Measurements from ENCODE around the gene LRMDA. TPM values are rescaled to one million over a fixed set of nuclear protein-coding genes. Genes with fewer than 3 reads are reported as not detected.
"Not testable (repeated sequence)": the region's sequence is repeated elsewhere in the genome, so short reads cannot be mapped to it uniquely, and the experiment has no call there.

LRMDA gene
- total RNA-seq, 1 experiment from 2014 or later, result 8.0 TPM

DNA sequence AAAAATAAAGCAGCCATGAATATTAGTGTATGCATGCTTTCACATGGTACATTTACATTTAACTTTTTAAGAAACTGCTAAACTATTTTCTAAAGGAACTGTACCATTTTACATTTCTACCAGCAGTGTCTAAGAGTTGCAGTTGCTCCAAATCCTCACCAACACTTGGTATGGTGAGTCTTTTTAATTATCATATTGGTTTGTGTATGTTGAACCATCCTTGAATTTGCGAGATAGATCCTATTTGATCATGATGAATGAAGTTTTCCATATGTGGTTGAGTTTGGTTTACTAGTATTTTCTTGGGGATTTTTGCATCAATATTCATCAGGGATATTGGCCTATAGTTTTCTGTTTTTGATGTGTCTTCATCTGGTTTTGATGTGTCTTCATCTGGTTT lies 1057.2 kb downstream of the LRMDA start:
- no peak for DNase-seq (ENCODE audit: low read depth)

DNA sequence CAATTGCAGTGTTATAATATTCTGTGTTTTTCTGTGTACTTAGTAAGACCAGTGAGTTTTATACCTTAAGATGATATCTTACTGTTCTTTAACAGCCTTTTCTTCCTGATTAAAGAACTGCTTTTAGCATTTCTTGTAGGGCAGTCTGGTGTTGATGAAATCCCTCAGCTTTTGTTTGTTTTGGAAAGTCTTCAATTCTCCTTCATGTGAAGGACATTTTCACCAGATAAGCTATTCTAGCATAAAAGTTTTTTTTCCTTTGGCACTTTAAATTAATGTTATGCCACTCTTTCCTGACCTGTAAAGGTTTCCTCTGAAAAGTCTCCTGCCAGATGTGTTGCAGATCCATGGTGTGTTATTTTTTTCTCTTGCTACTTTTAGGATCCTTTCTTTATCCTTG lies 1059.8 kb downstream of the LRMDA start:
- DNase-seq (ENCODE audit: low read depth), result peak; percentile 59

DNA sequence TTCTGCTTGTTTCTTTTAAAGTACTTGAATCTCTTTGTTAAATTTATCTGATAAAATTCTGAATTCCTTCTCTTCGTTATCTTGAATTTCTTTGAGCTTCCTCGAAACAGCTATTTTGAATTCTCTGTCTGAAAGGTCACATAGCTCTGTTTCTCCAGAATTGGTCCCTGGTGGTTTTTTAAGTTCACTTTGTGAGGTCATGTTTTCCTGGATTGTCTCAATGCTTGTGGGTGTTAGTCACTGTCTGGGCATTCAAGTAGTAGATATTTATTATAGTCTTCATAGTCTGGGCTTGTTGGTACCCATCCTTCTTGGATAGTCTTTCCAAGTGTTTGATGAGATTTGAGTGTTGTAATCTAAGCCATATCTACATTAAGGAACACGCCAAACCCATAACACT lies 1060.6 kb downstream of the LRMDA start:
- DNase-seq (ENCODE audit: low read depth), result peak; percentile 93

DNA sequence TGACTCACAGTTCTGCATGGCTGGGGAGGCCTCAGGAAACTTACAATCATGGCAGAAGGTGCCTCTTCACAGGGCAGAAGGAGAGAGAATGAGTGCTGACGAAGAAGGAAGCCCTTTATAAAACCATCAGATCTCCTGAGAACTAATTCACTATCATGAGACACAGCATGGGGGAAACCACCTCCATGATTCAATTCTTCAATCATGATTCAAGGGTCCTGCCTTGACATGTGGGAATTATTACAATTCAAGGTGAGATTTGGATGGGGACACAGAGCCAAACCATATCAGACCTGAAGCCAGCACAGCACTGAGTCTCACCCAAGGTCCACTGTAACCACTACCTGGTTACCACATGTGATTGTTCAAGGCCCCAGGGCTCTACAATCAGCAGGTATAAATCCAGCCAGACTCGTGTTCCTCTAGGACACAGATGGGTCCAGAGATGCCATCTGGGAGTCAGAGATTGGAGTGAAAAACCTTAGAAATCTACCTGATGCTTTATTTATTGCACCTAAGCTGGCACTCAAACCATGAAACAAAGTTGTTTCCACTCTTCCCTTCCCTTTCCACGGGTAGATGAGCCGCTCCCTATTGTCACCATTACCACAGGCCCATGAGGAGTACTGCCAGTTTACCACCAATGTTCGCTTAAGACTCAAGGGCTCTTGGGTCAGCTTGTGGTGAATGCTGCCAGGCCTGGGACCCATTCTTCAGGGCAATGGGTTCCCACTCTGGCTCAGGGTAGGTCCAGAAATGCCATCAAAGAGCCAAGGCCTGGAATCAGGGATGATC lies 1061.5 kb downstream of the LRMDA start:
- DNase-seq (ENCODE audit: low read depth), result no peak

DNA sequence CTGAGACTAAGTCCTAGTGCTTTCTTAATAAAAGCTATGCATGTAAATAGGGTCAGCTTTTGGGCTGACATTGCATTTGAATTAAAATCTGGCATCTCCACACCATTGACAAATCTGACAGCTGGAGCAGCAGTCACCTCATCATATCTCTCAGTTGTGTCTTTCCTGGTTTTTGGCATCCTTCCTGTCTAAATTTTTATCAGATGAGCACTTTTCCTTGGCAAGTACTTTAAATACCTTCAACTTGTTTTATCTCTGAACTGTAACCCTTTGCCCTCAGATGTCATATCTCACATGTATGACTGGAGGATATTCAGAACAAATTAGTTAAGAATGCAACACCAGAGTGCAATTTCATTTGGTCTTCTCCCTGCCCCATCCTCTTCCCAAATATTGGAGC lies 1066.2 kb downstream of the LRMDA start:
- DNase-seq (ENCODE audit: low read depth), result peak; percentile 64

DNA sequence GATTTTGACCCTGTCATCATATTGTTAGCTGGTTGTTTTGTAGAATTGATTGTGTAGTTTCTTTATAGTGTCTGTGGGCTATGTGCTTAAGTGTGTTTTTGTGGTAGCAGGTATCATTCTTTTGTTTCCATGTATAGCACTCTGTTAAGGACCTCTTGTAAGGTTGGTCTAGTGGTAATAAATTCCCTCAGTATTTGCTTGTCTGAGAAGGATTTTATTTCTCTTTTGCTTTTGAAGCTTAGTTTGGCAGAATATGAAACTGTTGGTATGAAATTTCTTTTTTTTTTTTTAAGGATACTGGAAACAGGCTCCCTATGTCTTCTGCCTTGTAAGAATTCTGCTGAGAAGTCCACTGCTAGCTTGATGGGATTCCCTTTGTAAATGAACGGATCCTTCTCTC lies 1073.4 kb downstream of the LRMDA start:
- DNase-seq (ENCODE audit: low read depth), result no peak

DNA sequence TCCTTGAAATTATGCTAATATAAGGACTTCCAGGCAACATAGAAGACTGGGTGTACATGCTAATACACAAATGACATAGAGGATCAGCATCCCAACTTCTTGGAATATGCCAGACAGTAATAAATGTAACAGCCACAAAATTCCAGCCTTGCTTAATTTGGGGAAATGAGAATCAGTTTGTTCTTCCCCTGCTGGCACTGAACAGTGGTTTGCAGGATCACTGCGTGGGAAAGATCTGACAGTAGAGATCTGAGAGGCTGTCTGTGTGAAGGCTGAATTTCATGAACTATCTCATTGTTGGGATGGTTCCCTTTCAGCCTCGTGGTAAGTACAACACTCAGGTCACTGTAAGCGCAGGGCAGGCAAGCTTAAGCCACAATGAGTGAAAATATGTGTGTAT lies 1078.0 kb downstream of the LRMDA start:
- no peak for DNase-seq (ENCODE audit: low read depth)

DNA sequence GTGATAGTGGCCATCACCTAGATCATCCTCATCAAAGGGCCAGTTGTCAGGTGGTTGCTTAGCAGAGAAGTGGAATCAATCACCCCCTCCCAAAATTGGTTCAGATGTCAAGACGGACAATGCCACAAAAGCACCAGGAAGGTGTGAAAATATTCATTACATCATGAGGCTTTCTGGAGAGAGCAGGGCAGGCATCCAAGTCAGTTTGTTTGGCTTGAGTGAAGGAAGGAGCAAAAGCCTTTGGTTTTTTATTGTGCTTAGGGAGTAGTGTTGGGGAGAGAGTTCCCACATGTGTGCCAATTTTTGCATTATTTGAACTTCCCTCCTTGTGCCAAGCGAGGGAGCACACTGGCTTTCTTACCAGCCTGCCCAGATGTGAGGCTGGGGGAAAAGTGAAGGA lies 1082.9 kb downstream of the LRMDA start:
- no peak for DNase-seq (ENCODE audit: low read depth)

DNA sequence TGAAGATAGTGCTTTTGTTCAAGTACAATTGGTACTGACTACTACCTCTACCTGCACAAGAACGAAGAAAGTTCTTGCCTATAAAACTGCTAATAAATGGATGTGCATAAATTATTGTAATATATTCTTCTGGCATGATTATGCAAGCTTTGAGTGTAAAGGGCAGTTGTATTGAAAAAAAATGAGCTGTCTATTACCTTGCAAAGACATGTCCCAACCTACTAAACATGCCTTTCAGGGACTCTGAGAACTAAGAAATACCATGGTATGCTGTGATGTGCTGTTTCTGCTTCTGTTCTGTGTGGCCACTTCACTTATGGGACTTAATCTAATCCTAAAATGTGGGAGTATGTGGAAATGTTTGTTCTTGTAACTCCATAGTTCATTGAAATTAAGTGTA lies 1083.4 kb downstream of the LRMDA start:
- DNase-seq (ENCODE audit: low read depth), result no peak

DNA sequence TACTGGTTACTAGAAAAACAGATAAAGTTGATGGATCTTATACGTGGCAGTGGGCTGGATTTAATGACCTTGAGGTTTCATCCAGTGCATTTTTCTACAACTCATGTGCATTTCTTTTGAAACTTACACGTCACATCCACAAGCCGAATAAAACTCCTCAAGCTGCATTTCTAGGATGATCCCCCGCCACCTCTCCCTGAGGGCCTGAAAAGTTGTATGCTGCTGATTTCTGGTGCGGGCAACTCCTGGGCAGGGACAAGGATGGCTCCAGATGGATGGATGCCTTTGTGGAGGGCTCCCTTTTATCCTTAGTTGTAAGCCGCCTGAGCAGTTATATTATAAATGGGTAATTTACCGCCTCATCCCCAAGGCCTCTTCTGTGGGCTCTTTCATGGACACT lies 1091.1 kb downstream of the LRMDA start:
- DNase-seq (ENCODE audit: low read depth), result no peak

DNA sequence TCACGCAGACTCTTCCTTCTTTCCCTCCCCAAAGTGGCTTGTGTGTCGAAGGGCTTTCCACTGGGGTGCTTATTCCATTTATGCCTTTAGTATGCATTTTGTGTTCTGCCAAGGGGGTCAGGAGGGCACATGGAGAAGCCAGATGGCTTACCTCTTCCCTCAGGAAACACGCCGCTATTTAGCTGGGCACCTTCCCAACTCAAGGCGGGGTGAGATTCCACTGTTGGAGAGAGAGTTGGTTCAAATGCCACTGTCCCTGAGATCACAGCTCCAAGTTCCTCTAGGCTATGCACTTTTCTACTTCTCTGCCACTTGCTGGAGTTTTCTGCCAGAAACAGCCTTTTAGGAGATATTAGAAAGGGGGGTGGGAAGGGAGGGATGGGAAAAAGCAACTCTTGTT lies 1091.8 kb downstream of the LRMDA start:
- DNase-seq (ENCODE audit: low read depth), result peak; percentile 40

DNA sequence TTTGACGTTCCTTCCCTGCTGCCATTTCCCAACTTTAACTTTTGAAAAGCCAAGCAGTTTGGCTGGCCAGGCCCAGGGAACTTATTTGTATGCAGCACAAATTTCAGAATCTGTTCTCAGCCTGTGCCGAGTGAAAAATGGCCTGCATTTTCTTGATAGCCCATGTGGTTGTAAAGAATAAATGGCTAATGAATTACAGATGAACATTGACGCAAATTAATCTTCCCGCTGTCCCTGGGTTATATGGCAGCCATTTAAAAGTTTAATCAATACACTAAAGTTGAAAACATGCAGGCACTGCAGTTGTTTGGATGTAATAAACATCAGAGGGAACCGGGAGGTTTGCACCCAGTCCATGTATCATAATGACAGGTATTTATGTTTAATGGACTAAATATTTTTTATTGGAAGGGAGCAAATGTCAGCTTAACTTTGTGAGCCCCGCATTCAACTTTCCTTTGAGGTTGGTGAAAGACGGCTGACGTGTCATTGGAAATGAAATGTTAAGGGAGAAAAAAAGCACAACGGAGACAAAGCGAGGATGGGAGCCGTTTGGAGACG lies 1092.4 kb downstream of the LRMDA start:
- DNase-seq (ENCODE audit: low read depth), result no peak

DNA sequence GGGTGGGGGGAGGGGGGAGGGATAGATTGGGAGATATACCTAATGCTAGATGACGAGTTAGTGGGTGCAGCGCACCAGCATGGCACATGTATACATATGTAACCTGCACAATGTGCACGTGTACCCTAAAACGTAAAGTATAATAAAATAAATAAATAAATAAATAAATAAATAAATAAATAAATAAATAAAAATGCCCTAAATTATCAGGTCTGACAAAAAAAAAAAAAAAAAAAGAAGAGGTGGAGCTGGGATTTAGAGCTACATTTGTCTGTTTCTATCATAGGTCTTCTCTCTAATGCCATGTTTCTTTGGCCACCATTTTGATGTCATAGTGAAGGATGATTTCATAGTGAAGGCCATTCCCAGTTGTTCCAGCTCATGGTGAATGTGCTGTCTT lies 1095.4 kb downstream of the LRMDA start:
- DNase-seq (ENCODE audit: low read depth), result not testable (repeated sequence)

DNA sequence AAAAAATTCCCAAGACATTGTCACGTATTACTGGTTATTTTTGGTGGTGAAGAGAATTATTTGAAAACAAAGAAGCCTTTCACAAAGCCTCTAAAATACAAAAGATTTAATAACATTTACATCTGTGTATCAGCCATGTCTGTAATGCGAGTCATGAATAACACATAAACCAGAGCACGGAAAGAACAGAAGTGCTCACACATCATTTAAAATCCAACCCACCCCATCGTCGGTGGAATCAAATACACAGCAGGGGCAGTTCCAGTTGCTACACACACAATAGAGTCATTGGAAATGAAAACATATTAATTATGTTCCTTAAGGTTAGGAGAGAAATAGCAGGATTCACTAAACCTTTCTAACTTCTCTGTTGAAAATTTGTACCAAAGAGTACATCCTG lies 1108.9 kb downstream of the LRMDA start:
- no peak for DNase-seq (ENCODE audit: low read depth)

DNA sequence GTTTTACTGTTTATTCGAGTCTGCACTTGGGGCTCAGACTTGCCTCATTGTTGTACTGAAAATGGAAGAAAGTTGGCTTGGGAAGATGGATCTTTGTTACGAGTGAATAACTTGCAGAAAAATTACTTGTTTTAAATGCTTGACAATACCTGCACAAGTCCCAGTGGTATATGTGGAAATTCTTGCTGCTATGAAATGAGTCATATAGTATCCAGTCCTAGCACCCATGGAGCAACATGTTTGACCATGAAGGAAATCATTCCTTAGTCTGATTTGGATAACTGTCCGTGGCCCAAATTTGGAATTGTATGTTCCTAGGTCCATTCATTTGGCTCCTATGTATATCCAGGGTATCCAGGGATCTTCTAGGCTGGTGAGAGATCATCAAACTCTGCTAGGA lies 1109.4 kb downstream of the LRMDA start:
- DNase-seq (ENCODE audit: low read depth), result no peak

DNA sequence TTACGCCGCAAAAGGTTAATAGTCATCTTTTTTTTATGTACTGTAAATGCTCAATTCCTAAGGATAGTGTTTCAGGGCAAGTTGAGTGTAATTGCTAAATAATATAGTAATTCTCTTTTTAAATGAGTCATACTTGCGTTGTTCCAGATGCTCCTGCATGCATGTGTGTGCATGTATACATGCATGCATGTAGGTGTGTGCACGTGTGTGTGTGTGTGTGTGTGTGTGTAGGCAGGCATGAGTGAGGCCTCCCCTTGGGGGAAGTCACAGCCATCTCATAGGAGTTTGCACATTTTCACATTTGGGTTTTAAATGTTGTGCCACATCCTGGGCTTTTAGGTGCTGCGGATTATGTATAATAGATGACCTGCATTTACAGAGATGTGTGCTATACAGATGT lies 1110.4 kb downstream of the LRMDA start:
- no peak for DNase-seq (ENCODE audit: low read depth)

DNA sequence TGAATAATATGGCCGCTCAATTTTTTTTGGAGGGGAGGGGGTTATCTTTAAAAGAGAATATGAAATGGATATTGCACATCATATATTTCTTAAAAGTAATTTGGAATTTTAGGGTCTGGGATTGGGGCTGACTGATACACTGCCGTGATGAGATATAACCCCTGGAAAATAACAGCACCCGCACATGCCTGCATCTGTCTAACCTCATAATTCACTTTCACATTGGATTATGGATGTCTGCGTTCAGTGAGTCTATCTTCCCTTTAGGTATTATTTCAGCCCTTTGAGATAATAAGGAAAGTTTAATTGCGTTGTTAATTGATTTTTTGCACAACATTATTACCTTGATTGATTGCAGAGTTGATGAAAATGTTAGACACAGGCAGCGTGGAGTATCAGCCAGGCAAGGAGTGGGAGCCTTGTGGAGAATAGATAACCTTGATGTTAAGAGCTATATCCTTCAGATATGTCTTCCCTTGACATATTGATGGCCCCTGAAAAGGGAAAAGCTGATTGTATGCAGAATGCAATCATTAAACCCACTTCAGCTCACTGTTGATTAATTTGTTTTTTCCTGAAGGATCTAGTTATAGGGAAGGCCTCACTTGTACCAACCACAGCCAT lies 1111.0 kb downstream of the LRMDA start:
- DNase-seq (ENCODE audit: low read depth), result no peak

DNA sequence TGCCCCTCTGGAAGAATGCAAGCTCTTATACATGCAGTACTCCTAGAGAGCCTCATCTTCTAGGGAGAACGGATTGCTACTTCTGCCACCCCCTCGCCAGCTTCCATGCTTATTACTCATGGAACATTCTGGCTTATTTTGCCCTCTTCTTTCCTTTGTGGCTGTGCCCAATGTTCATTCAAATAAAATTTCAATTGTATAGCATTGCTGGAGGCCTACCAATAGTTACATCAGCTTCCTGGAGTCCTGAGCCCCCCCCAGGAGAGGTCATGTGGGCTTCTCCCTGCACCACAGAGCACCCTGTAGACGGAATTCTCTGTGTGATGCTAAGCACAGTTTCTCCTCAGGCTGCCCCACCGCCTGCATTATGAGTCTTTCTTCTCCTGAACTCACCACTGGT lies 1112.2 kb downstream of the LRMDA start:
- DNase-seq (ENCODE audit: low read depth), result peak; percentile 77

DNA sequence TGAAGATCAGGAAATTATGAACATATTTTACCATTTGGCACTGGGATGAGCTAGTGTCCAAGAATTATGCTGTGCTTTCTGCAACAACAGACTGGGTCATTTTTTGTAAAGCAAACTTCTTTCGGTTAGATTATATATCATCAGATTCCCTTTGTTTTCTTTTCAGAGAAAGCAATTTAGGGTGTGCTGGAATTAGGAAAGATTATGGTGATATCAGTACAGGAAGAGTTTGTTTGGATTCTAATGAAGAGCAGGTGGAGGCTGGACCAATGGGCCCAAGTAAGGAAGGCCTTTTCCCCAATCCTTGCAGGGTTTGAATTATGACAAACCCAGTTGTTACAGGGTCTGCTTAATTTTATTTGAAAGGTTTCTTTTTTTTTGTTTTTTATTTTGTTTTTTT lies 1113.4 kb downstream of the LRMDA start:
- no peak for DNase-seq (ENCODE audit: low read depth)

DNA sequence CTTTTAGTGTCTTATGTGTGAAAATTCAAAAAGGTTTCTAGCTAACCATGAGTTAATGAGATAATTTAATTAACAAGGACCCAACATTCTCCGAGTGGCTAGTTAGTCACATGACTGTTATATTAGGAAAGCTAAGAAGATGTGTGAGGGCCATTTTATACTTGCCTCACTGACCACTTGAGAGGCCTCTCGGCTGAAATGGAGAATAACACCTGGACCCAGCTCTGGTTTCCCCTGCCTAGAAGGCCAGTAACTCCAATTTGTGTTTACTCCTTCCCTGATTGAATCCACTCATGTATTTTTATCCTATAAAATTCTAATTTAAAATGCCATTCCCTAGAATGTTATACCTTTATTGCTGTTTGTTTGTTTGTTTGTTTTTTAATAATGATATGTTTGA lies 1115.0 kb downstream of the LRMDA start:
- no peak for DNase-seq (ENCODE audit: low read depth)

DNA sequence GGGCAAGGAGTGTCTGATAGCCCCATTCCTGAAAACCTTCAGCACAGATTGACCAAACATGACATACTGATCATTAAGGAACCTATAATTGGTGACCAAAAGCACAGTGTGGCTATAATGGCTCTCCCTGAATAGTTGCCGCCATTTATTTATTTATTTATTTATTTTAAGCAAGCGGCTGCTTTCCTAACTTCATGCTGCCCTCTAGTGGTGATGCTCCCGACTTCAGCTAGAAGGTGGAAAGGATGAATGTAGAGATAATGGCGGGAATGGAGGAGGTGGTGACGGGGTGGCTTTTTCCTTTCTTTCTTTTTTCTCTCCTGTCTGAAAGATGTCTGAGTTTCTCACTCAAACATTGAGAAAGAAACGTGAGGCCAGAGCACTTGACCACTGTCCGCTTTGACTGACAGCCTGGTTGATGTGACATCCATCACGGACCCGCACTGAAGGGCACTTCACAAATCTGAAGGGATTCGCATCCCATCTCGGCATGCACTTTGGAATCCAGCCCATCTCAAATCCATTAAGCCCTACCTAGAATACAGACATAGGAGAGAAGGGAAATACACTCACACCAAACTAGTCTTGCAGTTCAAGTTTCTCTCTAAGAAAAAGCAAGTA lies 1116.0 kb downstream of the LRMDA start:
- DNase-seq (ENCODE audit: low read depth), result peak; percentile 76

DNA sequence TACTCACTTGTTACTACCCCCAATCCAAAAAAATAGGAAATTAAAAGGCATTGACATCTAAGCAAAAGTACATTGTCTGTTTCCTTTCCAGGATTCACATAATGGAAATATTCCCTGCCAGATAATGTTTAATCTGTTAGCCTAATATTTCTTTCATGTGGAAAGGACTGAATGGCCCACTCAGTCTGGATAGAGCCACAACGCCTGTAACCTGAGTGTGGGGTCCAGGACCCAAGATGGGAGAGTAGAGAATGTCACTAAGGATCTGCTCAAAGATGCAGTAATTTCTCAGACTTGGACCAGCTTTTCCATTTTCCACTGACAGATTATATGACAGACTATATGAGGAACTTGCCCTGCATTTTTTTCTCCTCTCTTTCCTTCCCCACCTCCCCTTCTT lies 1117.3 kb downstream of the LRMDA start:
- DNase-seq (ENCODE audit: low read depth), result no peak

DNA sequence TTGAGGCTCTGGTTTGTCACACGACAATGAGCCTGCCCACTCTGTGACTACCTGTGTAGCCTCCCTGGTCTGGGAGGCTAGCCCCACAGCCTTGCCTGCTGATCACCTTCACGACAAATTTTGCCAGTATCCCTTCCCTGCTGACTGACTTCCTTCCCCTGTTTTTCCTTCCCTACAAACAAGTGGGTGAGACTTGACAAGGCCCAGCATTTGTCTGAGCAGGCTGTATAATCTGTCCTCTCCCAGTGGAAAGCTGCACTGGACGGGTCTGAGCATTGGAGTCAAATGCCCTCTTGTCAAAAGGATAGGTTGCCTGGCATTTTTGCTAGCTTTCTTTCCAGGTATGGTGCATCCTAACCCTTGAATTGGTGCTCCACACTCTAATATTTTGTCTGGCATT lies 1117.7 kb downstream of the LRMDA start:
- DNase-seq (ENCODE audit: low read depth), result no peak

All from M059J (cell line).